Neural progenitor cell (in vitro differentiated cells): ENCODE measurements around the gene PLXNB2. TPM values are rescaled to one million over a fixed set of nuclear protein-coding genes. Genes with fewer than 3 reads are reported as not detected.

ENCODE experiments used
- DNase-seq: peaks from one replicate; pipeline ENCODE4 v3.0.0-alpha.2; 2016; ENCODE audit warnings: low spot score
- H2AFZ ChIP-seq: fragments of 200-600 bp; sonication (generic); replicated peaks from 2 replicates; pipeline ENCODE4 v1.6.1; 2016; ENCODE audit warnings: antibody characterized with exemption
- H3F3A ChIP-seq: fragments of 200-600 bp; sonication (generic); 2 replicates; pipeline ENCODE4 v1.6.1; 2016; ENCODE audit warnings: antibody characterized with exemption, low read depth
- H3K27ac ChIP-seq: fragments of 200-600 bp; sonication (generic); 2 replicates; pipeline ENCODE4 v1.5.1; 2016; ENCODE audit warnings: mild to moderate bottlenecking
- H3K27me3 ChIP-seq: fragments of 200-600 bp; sonication (generic); 2 replicates; pipeline ENCODE4 v1.6.1; 2016; ENCODE audit warnings: mild to moderate bottlenecking, moderate library complexity
- H3K36me3 ChIP-seq: fragments of 200-600 bp; sonication (generic); 2 replicates; pipeline ENCODE4 v1.5.1; 2016
- H3K4me1 ChIP-seq: fragments of 200-600 bp; sonication (generic); 2 replicates; pipeline ENCODE4 v1.6.1; 2016; ENCODE audit warnings: mixed run types
- H3K4me2 ChIP-seq: fragments of 200-600 bp; sonication (generic); 2 replicates; pipeline ENCODE4 v1.6.1; 2016
- H3K4me3 ChIP-seq: fragments of 200-600 bp; sonication (generic); 2 replicates; pipeline ENCODE4 v1.5.1; 2016
- H3K79me2 ChIP-seq: fragments of 200-600 bp; sonication (generic); 2 replicates; pipeline ENCODE4 v1.6.1; 2016; ENCODE audit warnings: low read depth
- H3K9ac ChIP-seq: fragments of 200-600 bp; sonication (generic); 2 replicates; pipeline ENCODE4 v1.6.1; 2016
- H3K9me3 ChIP-seq: fragments of 200-600 bp; sonication (generic); 2 replicates; pipeline ENCODE4 v1.5.1; 2016; ENCODE audit warnings: low read depth
- H4K20me1 ChIP-seq: fragments of 200-600 bp; sonication (generic); 2 replicates; pipeline ENCODE4 v1.6.1; 2016; ENCODE audit warnings: low read depth
- H3K27ac Mint-ChIP-seq: 3 replicates; pipeline ENCODE4 v1.8.0; 2021; ENCODE audit warnings: mixed read lengths
- H3K27me3 Mint-ChIP-seq: 2 replicates; pipeline ENCODE4 v1.8.0; 2022; ENCODE audit warnings: low read depth, mild to moderate bottlenecking, inconsistent platforms, moderate library complexity, mixed read lengths; ENCODE audit not compliant: insufficient read depth
- H3K36me3 Mint-ChIP-seq: 3 replicates; pipeline ENCODE4 v1.8.0; 2021; ENCODE audit warnings: mixed read lengths
- H3K4me1 Mint-ChIP-seq: 3 replicates; pipeline ENCODE4 v1.8.0; 2021; ENCODE audit warnings: mixed read lengths
- H3K4me3 Mint-ChIP-seq: 3 replicates; pipeline ENCODE4 v1.8.0; 2021; ENCODE audit warnings: mild to moderate bottlenecking, moderate library complexity, mixed read lengths
- H3K9me3 Mint-ChIP-seq: 3 replicates; pipeline ENCODE4 v1.8.0; 2020; ENCODE audit warnings: mixed read lengths
- CTCF ChIP-seq: fragments of 200-600 bp; sonication (generic); IDR thresholded peaks from 2 replicates; pipeline ENCODE4 v1.5.1; 2017; ENCODE audit warnings: antibody characterized with exemption, mild to moderate bottlenecking
- EZH2 ChIP-seq: fragments of 200-600 bp; sonication (generic); IDR thresholded peaks from 2 replicates; pipeline ENCODE4 v1.6.1; 2017; ENCODE audit warnings: antibody characterized with exemption, mild to moderate bottlenecking, moderate library complexity
- EZH2phosphoT487 ChIP-seq: fragments of 200-600 bp; sonication (generic); IDR thresholded peaks from 2 replicates; pipeline ENCODE4 v1.6.1; 2017; ENCODE audit warnings: antibody characterized with exemption
- total RNA-seq: library from RNA; depleted of rRNA; stranded (reverse); fragments of >200 nt; gene quantifications from 2 replicates; pipeline ENCODE4 v1.2.3, GENCODE V29; 2015; ENCODE audit warnings: low replicate concordance

Gene PLXNB2
- total RNA-seq, 1 donor from 2014 or later = 32.4 TPM

- Histone ChIP-seq H3K9ac (no peak overlapping the region), H3K36me3 (no peaks in the 10 kb centered on the region), H3K27me3 (no peaks in the 10 kb centered on the region), H3K79me2 (no peaks in the 10 kb centered on the region), H3K4me3 (no peak overlapping the region), H3K27ac (no peak overlapping the region), H3K9me3 (no peaks in the 10 kb centered on the region), H3K4me2 (no peak overlapping the region), H2AFZ (no peak overlapping the region), H3K4me1 (no peaks in the 10 kb centered on the region), H3F3A (no peaks in the 10 kb centered on the region), H4K20me1 (no peaks in the 10 kb centered on the region)
- TF ChIP-seq CTCF (no peak), EZH2 (no peak), EZH2phosphoT487 (no peak)
- Mint-ChIP-seq H3K4me1 (no peaks in the 10 kb centered on the region), H3K9me3 (no peaks in the 10 kb centered on the region), H3K4me3 (no peak overlapping the region), H3K27ac (no peak overlapping the region), H3K36me3 (peaks cover 2% of the 10 kb centered on the region), H3K27me3 (peaks cover 6% of the 10 kb centered on the region)
- DNase-seq = no peak
These were observed 11.4 kb upstream of the PLXNB2 start for GRCh38 chr22:50318698-50319411.

DNA sequence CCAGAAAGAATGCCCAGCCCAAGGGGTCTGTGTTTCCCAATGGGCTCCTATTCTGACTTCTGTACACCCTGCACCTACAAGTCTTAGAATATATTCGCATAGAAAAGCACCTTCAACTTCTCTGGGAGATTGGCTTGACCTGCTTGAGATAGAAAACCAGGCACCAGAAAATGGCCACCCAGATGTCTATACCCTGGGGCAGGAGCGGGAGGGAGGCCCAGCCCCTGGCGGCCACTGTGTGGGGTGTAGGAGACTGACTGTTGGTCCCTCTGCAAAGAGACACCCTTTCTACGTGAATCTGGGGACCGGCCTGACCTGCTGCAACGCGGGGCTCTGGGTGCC lies 10.9 kb upstream of the PLXNB2 start:
- TF ChIP-seq EZH2phosphoT487 = no peak
- no peak for TF ChIP-seq CTCF
- TF ChIP-seq EZH2 = no peak
- H3K4me2 ChIP-seq = no peak overlapping the region
- H3K4me3 Mint-ChIP-seq = no peak overlapping the region
- H4K20me1 ChIP-seq = no peaks in the 10 kb centered on the region
- no peak overlapping the region for H3K9ac ChIP-seq
- no peaks in the 10 kb centered on the region for H3K79me2 ChIP-seq
- H3K36me3 Mint-ChIP-seq = peaks cover 2% of the 10 kb centered on the region
- H2AFZ ChIP-seq = no peak overlapping the region
- H3K4me3 ChIP-seq = no peak overlapping the region
- no peaks in the 10 kb centered on the region for H3K4me1 ChIP-seq
- H3K9me3 Mint-ChIP-seq = no peaks in the 10 kb centered on the region
- no peaks in the 10 kb centered on the region for H3F3A ChIP-seq
- H3K36me3 ChIP-seq = no peaks in the 10 kb centered on the region
- no peaks in the 10 kb centered on the region for H3K9me3 ChIP-seq
- H3K27me3 ChIP-seq = no peaks in the 10 kb centered on the region
- no peak overlapping the region for H3K27ac Mint-ChIP-seq
- DNase-seq = no peak
- peaks cover 6% of the 10 kb centered on the region for H3K27me3 Mint-ChIP-seq
- H3K4me1 Mint-ChIP-seq = no peaks in the 10 kb centered on the region
- no peak overlapping the region for H3K27ac ChIP-seq

DNA sequence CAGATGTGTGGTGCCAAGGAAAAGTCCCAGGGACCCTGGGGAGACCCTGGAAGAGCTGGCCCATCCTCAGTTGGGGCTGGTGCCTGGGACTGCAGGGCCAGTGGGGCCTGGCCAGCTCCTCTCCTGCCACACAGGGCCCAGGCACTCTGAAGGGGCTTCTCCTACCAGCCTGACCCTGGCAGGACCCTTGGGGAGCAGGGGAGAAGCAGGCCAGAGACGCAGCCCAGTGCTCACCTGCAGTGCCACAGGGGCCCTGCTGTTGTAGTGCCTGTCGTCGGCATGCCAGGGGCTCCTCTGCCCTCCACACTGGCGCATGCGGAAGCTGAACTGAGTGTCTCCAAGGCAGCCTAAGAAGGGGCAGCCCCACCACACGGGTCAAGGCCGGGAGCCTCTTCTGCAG lies 10.2 kb upstream of the PLXNB2 start:
- Histone ChIP-seq H3K79me2 (no peaks in the 10 kb centered on the region), H3K27ac (no peak overlapping the region), H3K36me3 (no peaks in the 10 kb centered on the region), H3K4me2 (no peak overlapping the region), H2AFZ (no peak overlapping the region), H3K27me3 (no peaks in the 10 kb centered on the region), H4K20me1 (no peaks in the 10 kb centered on the region), H3F3A (no peaks in the 10 kb centered on the region), H3K4me3 (no peak overlapping the region), H3K9me3 (no peaks in the 10 kb centered on the region), H3K9ac (no peak overlapping the region), H3K4me1 (no peaks in the 10 kb centered on the region)
- no peaks in the 10 kb centered on the region for H3K4me1 Mint-ChIP-seq
- H3K27ac Mint-ChIP-seq = no peak overlapping the region
- DNase-seq = no peak
- H3K4me3 Mint-ChIP-seq = no peak overlapping the region
- no peak for TF ChIP-seq EZH2phosphoT487
- H3K36me3 Mint-ChIP-seq = peaks cover 2% of the 10 kb centered on the region
- H3K27me3 Mint-ChIP-seq = peaks cover 6% of the 10 kb centered on the region
- H3K9me3 Mint-ChIP-seq = no peaks in the 10 kb centered on the region

- H4K20me1 ChIP-seq = no peaks in the 10 kb centered on the region
These were observed 9.7 kb upstream of the PLXNB2 start for GRCh38 chr22:50317178-50317577.

More at GRCh38 chr22:50317178-50317577, 9.7 kb upstream of the PLXNB2 start:
- no peaks in the 10 kb centered on the region for H3K79me2 ChIP-seq
- H3K9me3 Mint-ChIP-seq = no peaks in the 10 kb centered on the region
- H3K4me1 ChIP-seq = no peaks in the 10 kb centered on the region
- no peak overlapping the region for H3K27ac Mint-ChIP-seq
- H3K4me1 Mint-ChIP-seq = no peaks in the 10 kb centered on the region
- no peak overlapping the region for H3K4me2 ChIP-seq
- no peak overlapping the region for H3K9ac ChIP-seq
- DNase-seq = no peak
- no peaks in the 10 kb centered on the region for H3F3A ChIP-seq
- H3K27ac ChIP-seq = no peak overlapping the region
- no peak overlapping the region for H2AFZ ChIP-seq
- no peaks in the 10 kb centered on the region for H3K36me3 ChIP-seq
- H3K9me3 ChIP-seq = no peaks in the 10 kb centered on the region
- H3K4me3 ChIP-seq = no peak overlapping the region
- TF ChIP-seq EZH2 = no peak
- no peak for TF ChIP-seq CTCF
- no peak for TF ChIP-seq EZH2phosphoT487
- no peak overlapping the region for H3K4me3 Mint-ChIP-seq
- no peaks in the 10 kb centered on the region for H3K27me3 ChIP-seq
- peaks cover 2% of the 10 kb centered on the region for H3K36me3 Mint-ChIP-seq
- peaks cover 6% of the 10 kb centered on the region for H3K27me3 Mint-ChIP-seq
